GM06990 (cell line): ENCODE results near the gene CAMK2B.

Source experiments
- DNase-seq: peaks from one replicate; pipeline ENCODE4 v3.0.0-alpha.2; 2011; ENCODE audit not compliant: insufficient read length; ENCODE audit errors: extremely low read depth
- H3K27me3 ChIP-seq: replicated peaks from 2 replicates; pipeline ENCODE4 v1.6.0; 2011; ENCODE audit warnings: low read length; ENCODE audit not compliant: control insufficient read depth, insufficient read depth
- H3K36me3 ChIP-seq: 2 replicates; pipeline ENCODE4 v1.5.1; 2011; ENCODE audit warnings: low read length; ENCODE audit not compliant: control insufficient read depth, insufficient read depth
- H3K4me3 ChIP-seq: replicated peaks from 2 replicates; pipeline ENCODE4 v1.5.1; 2011; ENCODE audit warnings: low read depth, mild to moderate bottlenecking, control low read depth, low read length
- CTCF ChIP-seq: IDR thresholded peaks from 2 replicates; pipeline ENCODE4 v1.5.1; 2011; ENCODE audit warnings: low read length, control low read depth, mild to moderate bottlenecking, inconsistent platforms; ENCODE audit not compliant: insufficient read depth, poor library complexity, severe bottlenecking

CAMK2B gene

DNA sequence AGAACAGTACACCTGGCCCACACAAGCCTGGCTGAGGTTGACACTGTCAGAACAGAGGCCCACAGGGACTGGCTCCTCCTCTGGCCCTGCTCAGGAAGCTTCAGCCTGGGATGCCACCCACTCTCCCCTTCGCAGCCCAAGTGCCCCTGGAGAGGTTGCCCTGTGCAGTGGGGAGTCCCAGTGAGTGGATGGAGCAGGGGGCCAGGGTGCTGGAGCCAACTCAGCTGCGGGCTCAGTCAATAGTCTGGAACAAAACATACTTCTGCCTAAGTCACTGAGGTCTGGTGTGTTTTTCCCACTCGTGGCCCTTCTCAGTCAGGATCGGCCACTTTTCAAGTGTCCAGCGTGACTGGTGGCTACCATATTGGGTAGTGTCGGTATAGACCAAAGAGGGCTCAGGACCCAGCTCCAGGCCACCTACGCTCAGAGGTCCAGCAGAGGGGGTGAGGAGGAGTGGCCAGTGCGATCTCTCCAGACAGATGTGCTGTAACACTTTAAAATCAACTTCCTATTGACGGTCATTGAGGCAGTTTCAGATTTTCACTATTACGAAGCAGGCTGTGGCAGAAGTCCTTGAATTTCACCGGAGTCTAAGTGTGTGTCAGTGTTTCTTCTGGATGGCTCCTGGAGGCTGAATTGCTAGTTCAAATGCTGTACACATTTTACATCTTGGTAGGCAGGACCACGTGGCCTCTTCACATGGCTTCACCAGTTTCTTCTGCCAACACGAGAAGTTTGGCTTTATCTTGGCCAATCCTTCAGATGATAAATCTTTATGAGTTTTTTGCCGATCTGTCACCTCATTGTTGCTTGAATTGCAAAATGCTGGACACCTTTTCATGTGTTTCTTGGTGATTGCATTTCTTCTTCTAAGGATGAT is 135.2 kb downstream of the CAMK2B start:
- no peaks in the 10 kb centered on the region for H3K36me3 ChIP-seq
- no peaks in the 10 kb centered on the region for H3K27me3 ChIP-seq
- TF ChIP-seq CTCF: no peak
- no peak overlapping the region for H3K4me3 ChIP-seq
- DNase-seq: no peak

DNA sequence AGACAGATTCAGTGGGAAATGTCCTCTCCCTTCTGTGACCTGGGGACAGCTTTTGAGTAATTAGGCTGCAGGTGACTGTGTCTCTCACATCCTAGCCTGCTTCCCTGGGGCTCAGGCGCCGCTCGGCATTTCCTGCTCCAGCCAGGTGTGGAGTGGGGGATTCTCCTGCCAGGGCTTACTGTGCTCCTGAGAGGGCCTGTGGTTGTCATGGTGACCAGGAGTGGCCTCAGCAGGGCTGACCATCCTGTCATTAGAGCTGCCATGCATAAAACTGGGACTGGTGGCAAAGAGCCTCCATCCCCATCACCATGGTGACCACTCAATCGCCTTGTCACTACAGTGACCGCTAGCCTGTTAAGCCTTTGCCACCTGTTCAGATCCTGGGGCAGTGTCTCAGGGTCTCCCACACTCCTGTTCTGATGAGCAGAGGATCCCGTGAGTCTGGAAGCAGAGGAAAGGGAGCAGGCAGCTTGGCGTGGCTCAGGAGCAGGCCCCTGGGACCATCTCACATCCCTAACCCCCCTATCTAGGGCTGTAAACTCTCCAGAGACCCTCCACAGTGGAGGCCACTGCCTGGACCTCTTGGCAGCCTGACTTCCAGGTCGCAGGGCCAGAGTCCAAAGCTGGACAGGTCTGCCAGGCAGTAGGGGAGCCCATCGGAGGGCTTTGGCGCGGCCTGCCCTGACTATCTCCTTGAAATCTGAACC is 136.0 kb downstream of the CAMK2B start, which contains the start of gene GCK:
Gene GCK (minus strand): TSS at position 154 of the 707 bp plus-strand sequence. CDS start 486 bp downstream, outside the sequence.
- no peak for TF ChIP-seq CTCF
- no peaks in the 10 kb centered on the region for H3K36me3 ChIP-seq
- no peak for DNase-seq
- H3K4me3 ChIP-seq: no peak within 1 kb of the TSS
- no peaks in the 10 kb centered on the region; the same call in 1 of the 2 replicates for H3K27me3 ChIP-seq

GRCh38 chr7:44188480-44189225 is 136.7 kb downstream of the CAMK2B start:
- DNase-seq: no peak
- no peak for TF ChIP-seq CTCF
- H3K27me3 ChIP-seq: no peaks in the 10 kb centered on the region; the same call in 1 of the 2 replicates
- no peak overlapping the region for H3K4me3 ChIP-seq
- H3K36me3 ChIP-seq: no peaks in the 10 kb centered on the region

- Histone ChIP-seq H3K36me3 (no peaks in the 10 kb centered on the region), H3K4me3 (no peak overlapping the region), H3K27me3 (no peaks in the 10 kb centered on the region; the same call in 1 of the 2 replicates)
- no peak for TF ChIP-seq CTCF
- DNase-seq: no peak
Measured at GRCh38 chr7:44187636-44188416, 137.6 kb downstream of the CAMK2B start.

DNA sequence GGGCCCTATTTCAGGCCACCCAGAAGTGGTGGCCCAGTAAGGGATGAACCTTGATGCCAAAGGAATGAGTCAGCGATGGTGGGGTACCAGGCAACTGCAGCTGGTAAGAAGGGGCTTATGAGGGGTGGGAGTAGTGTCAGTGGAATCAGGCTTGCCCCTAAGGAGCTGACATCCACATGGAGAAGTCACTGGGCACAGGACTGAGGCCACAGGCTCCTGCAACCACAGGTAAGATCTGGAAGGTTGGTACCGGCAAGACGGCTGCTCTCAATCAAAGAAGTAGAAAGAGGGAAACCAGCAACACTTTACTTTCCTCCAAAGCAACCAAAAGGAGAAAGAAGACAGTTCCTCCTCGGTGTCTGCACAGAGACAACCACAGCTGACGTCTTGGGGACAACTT is 138.7 kb downstream of the CAMK2B start:
- DNase-seq: no peak
- Histone ChIP-seq H3K4me3 (no peak overlapping the region), H3K36me3 (no peaks in the 10 kb centered on the region), H3K27me3 (peaks cover 1% of the 10 kb centered on the region)
- no peak for TF ChIP-seq CTCF
